Karpas-422 (cell line): ENCODE results near the gene PPP2R5D. TPM values are rescaled to one million over a fixed set of nuclear protein-coding genes. Genes with fewer than 3 reads are reported as not detected.
"Not testable (repeated sequence)": the region's sequence is repeated elsewhere in the genome, so short reads cannot be mapped to it uniquely, and the experiment has no call there.

Source experiments
- DNase-seq: peaks from one replicate; pipeline ENCODE4 v3.0.0-alpha.2; 2015
- H2AFZ ChIP-seq: fragments of 200-600 bp; sonication (generic); 2 replicates; pipeline ENCODE4 v1.6.1; 2014; ENCODE audit warnings: antibody characterized with exemption, low read length, mixed read lengths
- H3K27ac ChIP-seq: fragments of 200-600 bp; sonication (generic); 2 replicates; pipeline ENCODE4 v1.5.1; 2014; ENCODE audit warnings: mild to moderate bottlenecking, low read length, moderate library complexity
- H3K27me3 ChIP-seq: fragments of 200-600 bp; sonication (generic); 2 replicates; pipeline ENCODE4 v1.6.1; 2014; ENCODE audit warnings: low read length, mixed read lengths
- H3K36me3 ChIP-seq: fragments of 200-600 bp; sonication (generic); 2 replicates; pipeline ENCODE4 v1.6.1; 2014; ENCODE audit warnings: low read length, mixed read lengths; ENCODE audit not compliant: insufficient read depth
- H3K4me1 ChIP-seq: fragments of 200-600 bp; sonication (generic); 2 replicates; pipeline ENCODE4 v1.6.1; 2014; ENCODE audit warnings: mild to moderate bottlenecking, low read length, mixed read lengths
- H3K4me2 ChIP-seq: fragments of 200-600 bp; sonication (generic); 2 replicates; pipeline ENCODE4 v1.6.1; 2014; ENCODE audit warnings: low read length, low read depth, mild to moderate bottlenecking; ENCODE audit not compliant: poor library complexity, severe bottlenecking
- H3K4me3 ChIP-seq: fragments of 200-600 bp; sonication (generic); 2 replicates; pipeline ENCODE4 v1.5.1; 2014; ENCODE audit warnings: mild to moderate bottlenecking, antibody characterized with exemption, low read length, mixed read lengths
- H3K79me2 ChIP-seq: fragments of 200-600 bp; sonication (generic); 2 replicates; pipeline ENCODE4 v1.6.1; 2014; ENCODE audit warnings: mild to moderate bottlenecking, low read length, mixed read lengths
- H3K9ac ChIP-seq: fragments of 200-600 bp; sonication (generic); 2 replicates; pipeline ENCODE4 v1.6.0; 2014; ENCODE audit warnings: low read length
- H3K9me2 ChIP-seq: fragments of 200-600 bp; sonication (generic), shearing (Covaris generic); replicated peaks from 2 replicates; pipeline ENCODE4 v1.6.0; 2014; ENCODE audit warnings: mild to moderate bottlenecking, low read length, moderate library complexity; ENCODE audit not compliant: insufficient read depth
- H3K9me3 ChIP-seq: fragments of 300-700, 200-600 bp; sonication (generic); 2 replicates; pipeline ENCODE4 v1.6.1; 2014; ENCODE audit warnings: low read length, mixed read lengths
- H4K20me1 ChIP-seq: fragments of 200-600 bp; sonication (generic); 2 replicates; pipeline ENCODE4 v1.6.1; 2014; ENCODE audit warnings: mild to moderate bottlenecking, antibody characterized with exemption, low read length, low read depth; ENCODE audit not compliant: insufficient read depth
- total RNA-seq: library from RNA; depleted of rRNA; stranded (reverse); fragments of >200 nt; shearing (Covaris generic); gene quantifications from 2 replicates; pipeline ENCODE4 v1.2.3, GENCODE V29; 2014; ENCODE audit warnings: low replicate concordance

The PPP2R5D gene
- total RNA-seq, 1 experiment from 2014 or later, result 34.8 TPM

GRCh38 chr6:43037706-43038105 lies 53.3 kb downstream of the PPP2R5D start:
- no peaks in the 10 kb centered on the region for H4K20me1 ChIP-seq
- H3K4me3 ChIP-seq, result no peak overlapping the region
- H3K9ac ChIP-seq, result no peak overlapping the region

GRCh38 chr6:43038727-43039126 lies 54.4 kb downstream of the PPP2R5D start:
- Histone ChIP-seq H3K79me2 (no peaks in the 10 kb centered on the region), H3K36me3 (peaks cover 8% of the 10 kb centered on the region; the same call in 1 of the 2 replicates), H3K4me1 (no peaks in the 10 kb centered on the region), H2AFZ (no peak overlapping the region), H3K4me2 (no peak overlapping the region), H3K9me2 (no peaks in the 10 kb centered on the region), H3K27ac (no peak overlapping the region), H4K20me1 (no peaks in the 10 kb centered on the region), H3K9ac (no peak overlapping the region), H3K9me3 (no peaks in the 10 kb centered on the region), H3K27me3 (no peaks in the 10 kb centered on the region), H3K4me3 (no peak overlapping the region)
- no peak for DNase-seq

More at GRCh38 chr6:43037706-43038105, 53.3 kb downstream of the PPP2R5D start:
- Histone ChIP-seq H3K27ac (no peak overlapping the region), H2AFZ (no peak overlapping the region), H3K4me2 (no peak overlapping the region), H3K27me3 (no peaks in the 10 kb centered on the region), H3K9me3 (no peaks in the 10 kb centered on the region), H3K4me1 (no peaks in the 10 kb centered on the region), H3K9me2 (no peaks in the 10 kb centered on the region), H3K79me2 (no peaks in the 10 kb centered on the region), H3K36me3 (peaks cover 8% of the 10 kb centered on the region; the same call in 1 of the 2 replicates)
- no peak for DNase-seq

GRCh38 chr6:43040542-43041257 lies 56.3 kb downstream of the PPP2R5D start:
- Histone ChIP-seq H4K20me1 (no peaks in the 10 kb centered on the region), H2AFZ (no peak overlapping the region), H3K4me1 (no peaks in the 10 kb centered on the region), H3K4me3 (no peak overlapping the region), H3K79me2 (no peaks in the 10 kb centered on the region), H3K9me3 (no peaks in the 10 kb centered on the region), H3K36me3 (0 out of 2 replicates have a peak, but pooled peaks cover 4% of the 10 kb centered on the region), H3K9ac (no peak overlapping the region), H3K4me2 (no peak overlapping the region), H3K9me2 (no peaks in the 10 kb centered on the region), H3K27ac (no peak overlapping the region), H3K27me3 (no peaks in the 10 kb centered on the region)
- no peak for DNase-seq

- not testable (repeated sequence) for H3K4me1 ChIP-seq, H3K27ac ChIP-seq, H3K27me3 ChIP-seq, H3K4me3 ChIP-seq, H3K4me2 ChIP-seq, H3K36me3 ChIP-seq, H2AFZ ChIP-seq, H4K20me1 ChIP-seq, H3K79me2 ChIP-seq, DNase-seq, H3K9me2 ChIP-seq, H3K9me3 ChIP-seq, H3K9ac ChIP-seq
These were observed 57.1 kb downstream of the PPP2R5D start for GRCh38 chr6:43041475-43041874.

- Histone ChIP-seq H3K4me1 (no peaks in the 10 kb centered on the region), H3K9me3 (no peaks in the 10 kb centered on the region), H3K79me2 (no peaks in the 10 kb centered on the region), H4K20me1 (no peaks in the 10 kb centered on the region), H2AFZ (no peak overlapping the region), H3K27ac (no peak overlapping the region), H3K9me2 (no peaks in the 10 kb centered on the region), H3K9ac (no peak overlapping the region), H3K36me3 (peaks cover 7% of the 10 kb centered on the region; the same call in 1 of the 2 replicates), H3K27me3 (no peaks in the 10 kb centered on the region), H3K4me2 (no peak overlapping the region), H3K4me3 (no peak overlapping the region)
- peak; percentile 35 for DNase-seq
These were observed 58.9 kb downstream of the PPP2R5D start for GRCh38 chr6:43043310-43043709.

GRCh38 chr6:43045371-43045930 lies 61.1 kb downstream of the PPP2R5D start:
- no peak overlapping the region for H3K27ac ChIP-seq
- H2AFZ ChIP-seq, result no peak overlapping the region
- no peaks in the 10 kb centered on the region for H3K79me2 ChIP-seq
- DNase-seq, result no peak
- H3K4me1 ChIP-seq, result no peaks in the 10 kb centered on the region
- H3K9me3 ChIP-seq, result no peaks in the 10 kb centered on the region
- H3K4me3 ChIP-seq, result no peak overlapping the region
- H3K9ac ChIP-seq, result no peak overlapping the region
- H4K20me1 ChIP-seq, result no peaks in the 10 kb centered on the region
- H3K4me2 ChIP-seq, result no peak overlapping the region
- no peaks in the 10 kb centered on the region for H3K27me3 ChIP-seq
- peaks cover 12% of the 10 kb centered on the region; the same call in 1 of the 2 replicates for H3K36me3 ChIP-seq
- no peaks in the 10 kb centered on the region for H3K9me2 ChIP-seq

- Histone ChIP-seq H3K79me2 (peaks cover 16% of the 10 kb centered on the region), H3K4me1 (peaks cover 18% of the 10 kb centered on the region), H3K27ac (no peak overlapping the region), H3K9ac (no peak overlapping the region), H3K4me3 (no peak overlapping the region), H2AFZ (no peak overlapping the region), H3K9me3 (no peaks in the 10 kb centered on the region), H3K9me2 (no peaks in the 10 kb centered on the region), H4K20me1 (no peaks in the 10 kb centered on the region), H3K4me2 (no peak overlapping the region), H3K36me3 (peaks cover 9% of the 10 kb centered on the region; the same call in 1 of the 2 replicates), H3K27me3 (no peaks in the 10 kb centered on the region)
- no peak for DNase-seq
These were observed 63.6 kb downstream of the PPP2R5D start for GRCh38 chr6:43047998-43048397.

GRCh38 chr6:43050981-43051380 lies 66.6 kb downstream of the PPP2R5D start:
- no peak overlapping the region for H3K27ac ChIP-seq
- H3K4me1 ChIP-seq, result peaks cover 26% of the 10 kb centered on the region
- H3K9ac ChIP-seq, result no peak overlapping the region
- H3K9me2 ChIP-seq, result no peaks in the 10 kb centered on the region
- H3K4me2 ChIP-seq, result no peak overlapping the region
- H3K9me3 ChIP-seq, result no peaks in the 10 kb centered on the region
- H3K79me2 ChIP-seq, result peaks cover 21% of the 10 kb centered on the region
- H4K20me1 ChIP-seq, result no peaks in the 10 kb centered on the region
- H2AFZ ChIP-seq, result no peak overlapping the region
- peaks cover 11% of the 10 kb centered on the region; the same call in 1 of the 2 replicates for H3K36me3 ChIP-seq
- no peak for DNase-seq
- no peaks in the 10 kb centered on the region for H3K27me3 ChIP-seq
- H3K4me3 ChIP-seq, result no peak overlapping the region
